SIG-M5 treated with dmso at 0.1 percent for 504 hours (cell line): ENCODE measurements around the gene SERPINB6.
"Not testable (repeated sequence)": the region's sequence is repeated elsewhere in the genome, so short reads cannot be mapped to it uniquely, and the experiment has no call there.

Source experiments
- DNase-seq: peaks from one replicate; lab custom pipeline; 2025; ENCODE audit not compliant: unreplicated experiment; lab: John Stamatoyannopoulos, UW

Gene SERPINB6

GRCh38 chr6:2915150-2915549, 56.2 kb downstream of the SERPINB6 start:
- no peak for DNase-seq

- no peak for DNase-seq
Measured at GRCh38 chr6:2914318-2914660, 57.1 kb downstream of the SERPINB6 start.

- no peak for DNase-seq
Measured at GRCh38 chr6:2913621-2914317, 57.6 kb downstream of the SERPINB6 start.

GRCh38 chr6:2911171-2911570, 60.2 kb downstream of the SERPINB6 start:
- no peak for DNase-seq

GRCh38 chr6:2909718-2910117, 61.6 kb downstream of the SERPINB6 start:
- DNase-seq, result no peak

- DNase-seq, result not testable (repeated sequence)
Measured at GRCh38 chr6:2909051-2909606, 62.2 kb downstream of the SERPINB6 start.

DNA sequence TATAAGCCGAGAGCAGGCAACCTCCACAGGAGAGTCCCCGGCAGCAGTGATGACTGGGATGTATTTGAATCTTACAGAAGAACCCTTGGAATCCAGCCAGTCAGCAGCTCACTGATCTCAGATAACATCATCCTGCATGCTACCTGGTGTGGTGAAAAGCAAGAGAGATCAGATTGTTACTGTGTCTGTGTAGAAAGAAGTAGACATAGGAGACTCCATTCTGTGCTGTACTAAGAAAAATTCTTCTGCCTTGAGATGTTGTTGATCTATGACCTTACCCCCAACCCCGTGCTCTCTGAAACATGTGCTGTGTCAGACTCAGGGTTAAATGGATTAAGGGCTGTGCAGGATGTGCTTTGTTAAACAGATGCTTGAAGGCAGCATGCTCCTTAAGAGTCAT, 62.9 kb downstream of the SERPINB6 start:
- not testable (repeated sequence) for DNase-seq

DNA sequence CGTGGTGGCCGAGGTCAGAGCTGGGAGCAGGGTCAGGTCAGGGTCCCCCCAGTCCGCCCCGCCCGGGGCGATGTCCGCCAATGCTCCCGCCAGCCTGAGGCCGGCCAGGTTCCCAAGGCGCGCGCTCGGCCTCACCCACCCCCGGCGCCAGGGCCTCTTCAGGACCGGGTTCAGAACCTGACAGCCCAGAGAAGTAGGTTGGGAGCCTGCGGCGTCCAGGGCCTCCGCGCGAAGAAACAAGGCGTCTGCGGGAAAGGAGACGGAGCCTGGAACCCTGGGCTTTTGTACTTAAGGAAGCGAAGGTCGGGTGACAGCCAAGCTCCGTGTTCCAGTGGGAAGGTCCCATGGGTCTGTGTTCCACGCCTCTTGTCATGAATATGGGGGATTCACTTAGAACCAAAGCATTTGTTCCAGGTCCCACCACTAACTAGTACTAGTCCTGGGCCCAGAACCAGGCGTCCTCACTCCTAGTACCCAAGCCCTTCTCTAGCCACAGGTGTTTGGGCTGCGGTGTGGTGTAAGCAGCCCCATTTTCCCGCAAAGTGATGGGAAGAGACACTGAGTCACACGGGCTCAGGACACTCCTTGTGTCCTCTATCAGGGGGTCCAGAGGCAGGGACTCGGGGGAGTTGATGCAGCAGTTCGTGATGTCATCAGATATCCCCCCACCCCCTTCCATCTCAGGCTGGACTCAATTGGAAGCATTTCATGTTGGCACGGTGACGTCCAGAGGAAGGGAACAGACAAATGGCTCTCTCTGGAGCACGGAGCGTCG, 67.8 kb downstream of the SERPINB6 start:
- DNase-seq, result not testable (repeated sequence)

- DNase-seq, result not testable (repeated sequence)
Measured at GRCh38 chr6:2901645-2902502, 69.5 kb downstream of the SERPINB6 start.

GRCh38 chr6:2900821-2901644, 70.3 kb downstream of the SERPINB6 start:
- no peak for DNase-seq

GRCh38 chr6:2900221-2900807, 71.1 kb downstream of the SERPINB6 start:
- no peak for DNase-seq

- DNase-seq, result no peak
Measured at GRCh38 chr6:2899596-2899995, 71.8 kb downstream of the SERPINB6 start.
